RPMI7951 (cell line): Measurements from ENCODE around the gene KLHDC2. TPM values are rescaled to one million over a fixed set of nuclear protein-coding genes. Genes with fewer than 3 reads are reported as not detected.
"Not testable (repeated sequence)": the region's sequence is repeated elsewhere in the genome, so short reads cannot be mapped to it uniquely, and the experiment has no call there.

Experiments used
- DNase-seq: peaks from one replicate; pipeline ENCODE4 v3.0.0-alpha.2; 2012; ENCODE audit warnings: low read depth
- total RNA-seq: library from RNA; depleted of rRNA; stranded (reverse); fragments of >200 nt; shearing (Covaris generic); gene quantifications from 2 replicates; pipeline ENCODE4 v1.2.3, GENCODE V29; 2014; rRNA removed

The KLHDC2 gene
- total RNA-seq, 1 experiment from 2014 or later, result 56.1 TPM

DNA sequence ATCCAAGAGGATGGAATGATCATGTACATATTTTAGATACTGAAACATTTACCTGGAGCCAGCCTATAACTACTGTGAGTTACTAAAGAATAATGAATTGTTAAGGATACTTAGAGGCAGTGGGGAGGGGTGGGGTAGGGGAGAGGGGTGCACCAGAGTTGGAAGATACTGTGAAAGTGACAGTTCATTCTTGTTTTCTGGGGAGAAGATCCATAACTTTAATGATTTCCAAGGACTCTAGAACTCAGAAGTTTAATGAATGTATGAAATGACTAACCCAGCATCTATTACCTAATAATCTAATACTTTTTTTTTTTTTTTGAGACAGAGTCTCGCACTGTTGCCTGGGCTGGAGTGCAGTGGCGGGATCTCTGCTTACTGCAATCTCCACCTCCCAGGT lies 10.5 kb downstream of the KLHDC2 start:
- no peak for DNase-seq

GRCh38 chr14:49781040-49781439 lies 13.1 kb downstream of the KLHDC2 start:
- DNase-seq, result not testable (repeated sequence)

- DNase-seq, result no peak
These were observed 15.6 kb downstream of the KLHDC2 start for GRCh38 chr14:49783394-49784014.

DNA sequence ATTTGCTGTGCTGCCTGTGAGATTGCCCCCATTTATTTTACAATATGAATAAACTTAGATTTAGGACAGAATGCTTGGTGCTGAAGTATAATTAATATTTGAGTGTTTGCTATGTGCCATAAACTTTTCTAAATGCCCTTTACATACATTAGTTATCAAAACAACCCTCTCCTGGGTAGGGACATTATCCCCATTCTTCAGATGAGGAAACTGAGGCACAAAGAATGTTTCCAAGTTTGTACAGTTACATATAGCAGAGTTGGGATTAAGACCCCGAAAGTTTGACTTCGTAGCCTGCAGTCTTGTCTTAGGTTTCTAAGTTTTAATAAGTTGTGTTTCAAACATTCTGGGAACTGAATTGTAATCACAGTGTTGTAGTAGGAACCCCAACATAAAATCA lies 18.4 kb downstream of the KLHDC2 start:
- DNase-seq, result no peak

DNA sequence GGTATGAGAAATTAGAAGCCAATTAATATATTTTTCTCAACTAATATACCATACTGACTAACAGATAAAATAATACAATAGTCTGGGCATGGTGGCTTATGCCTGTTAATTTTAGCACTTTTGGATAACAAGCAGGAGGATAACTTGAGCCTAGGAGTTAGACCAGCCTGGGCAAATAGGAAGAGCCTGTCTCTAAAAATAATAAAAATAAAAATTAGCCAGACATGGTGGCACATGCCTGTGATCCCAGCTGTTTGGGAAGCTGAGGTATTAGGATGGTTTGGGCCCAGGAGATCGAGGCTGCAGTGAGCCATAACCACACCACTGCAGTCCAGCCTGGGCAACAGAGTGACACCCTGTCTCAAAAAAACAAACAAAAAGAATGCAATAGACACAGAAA lies 24.7 kb downstream of the KLHDC2 start:
- no peak for DNase-seq

GRCh38 chr14:49796025-49796424 lies 28.1 kb downstream of the KLHDC2 start:
- no peak for DNase-seq

DNA sequence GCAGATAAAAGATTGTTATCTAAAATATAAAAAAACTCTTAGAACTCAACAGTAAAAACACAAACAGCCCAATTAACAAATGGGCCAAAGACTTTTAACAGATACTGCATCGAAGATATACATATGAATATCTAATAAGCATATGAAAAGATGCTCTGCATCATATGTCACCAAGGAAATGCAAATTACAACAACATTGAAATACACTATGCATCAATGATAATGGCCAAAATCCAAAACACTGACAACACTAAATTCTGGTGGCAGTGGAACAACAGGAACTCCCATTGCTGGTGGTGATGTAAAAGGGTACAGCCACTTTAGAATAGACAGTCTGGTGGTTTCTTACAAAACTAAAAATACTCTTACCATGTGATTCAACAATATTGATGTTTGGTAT lies 40.8 kb downstream of the KLHDC2 start:
- DNase-seq, result no peak

- not testable (repeated sequence) for DNase-seq
These were observed 48.2 kb downstream of the KLHDC2 start for GRCh38 chr14:49816118-49816517.

DNA sequence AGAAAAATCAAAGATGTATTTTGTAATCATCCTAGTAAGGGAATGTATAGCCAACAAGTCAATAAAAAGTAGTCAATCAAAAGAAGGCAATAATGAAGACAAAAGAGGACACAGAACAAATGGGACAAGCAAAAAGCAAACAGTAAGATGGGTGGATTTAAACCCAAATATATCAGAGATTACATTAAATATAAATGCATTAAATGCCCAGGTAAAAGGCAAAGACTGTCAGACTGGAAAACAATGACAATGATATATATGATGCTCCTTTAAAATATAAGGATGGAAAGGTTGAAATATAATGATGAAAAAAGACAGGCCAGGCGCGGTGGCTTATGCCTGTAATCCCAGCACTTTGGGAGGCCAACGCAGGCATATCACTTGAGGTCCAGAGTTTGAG lies 48.9 kb downstream of the KLHDC2 start:
- no peak for DNase-seq

DNA sequence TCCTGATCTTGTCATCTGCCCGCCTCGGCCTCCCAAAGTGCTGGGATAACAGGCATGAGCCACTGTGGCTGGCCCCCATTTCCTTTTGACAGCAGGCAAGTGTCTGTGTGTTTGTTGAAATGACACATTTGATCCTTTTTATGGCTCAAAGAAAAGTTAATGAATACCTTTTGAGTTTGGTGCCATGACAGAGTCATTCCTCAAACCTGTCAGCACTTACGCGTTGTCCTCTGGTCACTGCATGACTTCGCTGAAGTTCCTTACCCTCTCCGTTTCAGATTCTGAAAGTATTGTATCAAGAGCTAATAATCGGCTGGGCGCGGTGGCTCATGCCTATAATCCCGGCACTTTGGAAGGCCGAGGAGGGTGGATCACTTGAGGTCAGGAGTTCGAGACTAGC lies 52.2 kb downstream of the KLHDC2 start:
- DNase-seq, result no peak

DNA sequence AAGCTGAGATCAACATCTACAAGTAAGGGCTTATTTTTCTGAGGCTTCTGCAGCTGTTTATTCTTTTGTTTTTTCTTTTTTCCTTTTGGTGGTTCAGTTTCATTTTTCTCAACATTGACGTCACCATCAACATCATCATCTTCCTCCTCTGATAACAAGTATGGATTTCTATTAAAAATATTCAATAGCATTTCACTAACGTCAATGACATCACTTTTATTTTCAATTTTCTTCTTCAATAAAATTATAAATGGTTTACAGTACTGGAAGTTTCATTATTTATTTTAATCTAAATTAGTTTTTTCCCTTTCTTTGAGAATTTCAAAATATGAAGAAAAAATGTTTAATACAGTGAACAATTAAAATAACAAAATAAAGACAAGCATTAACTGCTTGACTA lies 60.7 kb downstream of the KLHDC2 start:
- no peak for DNase-seq

Other genes starting within 250 kb of the KLHDC2 start
- gene RPS29, start 181.8 kb upstream of the KLHDC2 start, total RNA-seq, result 6,949 and 8,220 TPM in 2 replicates
- gene LRR1, start 169.2 kb upstream of the KLHDC2 start, total RNA-seq, result 40.1 and 47.7 TPM in 2 replicates
- 287 and 313 TPM in 2 replicates for gene RPL36AL, start 147.5 kb upstream of the KLHDC2 start, total RNA-seq
- gene MGAT2, start 147.4 kb upstream of the KLHDC2 start, total RNA-seq, result 62.2 and 73.3 TPM in 2 replicates
- 11.7 and 12.1 TPM in 2 replicates for gene DNAAF2, start 132.9 kb upstream of the KLHDC2 start, total RNA-seq
- 55.1 and 56.2 TPM in 2 replicates for gene POLE2, start 79.9 kb upstream of the KLHDC2 start, total RNA-seq
- 1.5 and 1.6 TPM in 2 replicates for gene KLHDC1, start 75.0 kb upstream of the KLHDC2 start, total RNA-seq
- gene NEMF, start 84.6 kb downstream of the KLHDC2 start, total RNA-seq, result 31.4 and 49.5 TPM in 2 replicates
- 48.4 and 51.5 TPM in 2 replicates for gene ARF6, start 124.9 kb downstream of the KLHDC2 start, total RNA-seq